ENCODE measurements around the gene EIF2B1.

GRCh38 chr12:123591702-123592481 is 41.6 kb downstream of the EIF2B1 start:
- TF ChIP-seq CTCF (IDR thresholded peaks at IDR 0.05; ENCODE audit: insufficient read depth, low read length, poor library complexity, severe bottlenecking), result no peak
- TF ChIP-seq EZH2phosphoT487 (conservative IDR thresholded peaks at IDR 0.05; ENCODE audit: low read length), result no peak

All from SU-DHL-6 (cell line).